SK-N-SH (cell line): ENCODE measurements around the gene ZNF444. TPM values are rescaled to one million over a fixed set of nuclear protein-coding genes. Genes with fewer than 3 reads are reported as not detected.

Experiments used
- CTCF ChIA-PET: fragments of 300-600, 350-600 bp; formaldehyde crosslinking; extraction: SDS; loops from one replicate; lab custom pipeline; 2021; lab: Yijun Ruan, JAX
- POLR2A ChIA-PET: fragments of 350-600 bp; sonication (Branson Sonifier 250); formaldehyde crosslinking; extraction: SDS; loops from one replicate; lab custom pipeline; 2020; ENCODE audit warnings: antibody characterized with exemption, inconsistent platforms; lab: Yijun Ruan, JAX
- DNase-seq: peaks from one replicate; pipeline ENCODE4 v3.0.0; 2012
- H2AFZ ChIP-seq: fragments of 200-600 bp; sonication (generic); 2 replicates; pipeline ENCODE4 v1.8.1; 2016; ENCODE audit warnings: antibody characterized with exemption, mild to moderate bottlenecking, low read depth
- H3F3A ChIP-seq: fragments of 200-600 bp; sonication (generic); replicated peaks from 2 replicates; pipeline ENCODE3; 2016; ENCODE audit warnings: antibody characterized with exemption, mild to moderate bottlenecking; ENCODE audit not compliant: insufficient read depth
- H3K27ac ChIP-seq, 2 experiments: fragments of 200-500 bp in 1 of 2; fragments of 200-600 bp in 1 of 2; sonication (Bioruptor generic) in 1 of 2; sonication (generic), shearing (Covaris generic) in 1 of 2; 2 replicates each; pipeline versions ENCODE4 v1.5.1 to v1.6.1; 2014 to 2016; ENCODE audit warnings: low read depth in 2 of 2, inconsistent platforms in 1 of 2, low read length in 1 of 2, mild to moderate bottlenecking in 1 of 2, mixed read lengths in 1 of 2
- H3K27me3 ChIP-seq: fragments of 200-600 bp; sonication (generic), shearing (Covaris generic); 2 replicates; pipeline ENCODE4 v1.6.1; 2016; ENCODE audit warnings: mixed run types; ENCODE audit not compliant: insufficient read depth
- H3K36me3 ChIP-seq, 2 experiments: fragments of 200-500 bp in 1 of 2; fragments of 200-600 bp in 1 of 2; sonication (Bioruptor generic) in 1 of 2; sonication (generic) in 1 of 2; replicated peaks in 1 of 2; 2 replicates each; pipeline versions ENCODE3 to v1.5.1; 2014 to 2016; ENCODE audit warnings: low read length in 1 of 2, mild to moderate bottlenecking in 1 of 2; ENCODE audit not compliant: insufficient read depth in 2 of 2, control insufficient read depth in 1 of 2
- H3K4me1 ChIP-seq, 2 experiments: fragments of 200-500 bp in 1 of 2; fragments of 200-600 bp in 1 of 2; sonication (Bioruptor generic) in 1 of 2; sonication (generic), shearing (Covaris generic) in 1 of 2; 2 replicates each; pipeline versions ENCODE4 v1.5.1 to v1.6.1; 2014 to 2016; ENCODE audit warnings: low read depth in 1 of 2, low read length in 1 of 2, mixed run types in 1 of 2; ENCODE audit not compliant: insufficient read depth in 2 of 2, control insufficient read depth in 1 of 2
- H3K4me2 ChIP-seq: fragments of 200-600 bp; sonication (generic), shearing (Covaris generic); 2 replicates; pipeline ENCODE4 v1.6.1; 2017; ENCODE audit warnings: mixed run types
- H3K4me3 ChIP-seq, 2 experiments: fragments of 200-500 bp in 1 of 2; fragments of 200-600 bp in 1 of 2; sonication (Bioruptor generic) in 1 of 2; sonication (generic), shearing (Covaris generic) in 1 of 2; 2 replicates each; pipeline versions ENCODE4 v1.5.1 to v1.8.1; 2014 to 2016; ENCODE audit warnings: low read depth in 2 of 2, inconsistent platforms in 1 of 2, low read length in 1 of 2, mild to moderate bottlenecking in 1 of 2, mixed read lengths in 1 of 2, moderate library complexity in 1 of 2
- H3K79me2 ChIP-seq: fragments of 200-600 bp; sonication (generic); 2 replicates; pipeline ENCODE4 v1.8.1; 2017; ENCODE audit warnings: mild to moderate bottlenecking; ENCODE audit not compliant: insufficient read depth
- H3K9ac ChIP-seq: fragments of 200-600 bp; sonication (generic); 2 replicates; pipeline ENCODE4 v1.6.1; 2017; ENCODE audit warnings: mixed run types
- H3K9me2 ChIP-seq: fragments of 200-600 bp; sonication (generic); 2 replicates; pipeline ENCODE4 v1.6.1; 2017; ENCODE audit warnings: mixed run types
- H3K9me3 ChIP-seq: fragments of 200-600 bp; sonication (generic); 2 replicates; pipeline ENCODE4 v1.6.1; 2017; ENCODE audit warnings: mixed run types, mild to moderate bottlenecking, moderate library complexity
- H4K20me1 ChIP-seq: fragments of 200-600 bp; sonication (generic); 2 replicates; pipeline ENCODE4 v1.6.1; 2017; ENCODE audit warnings: mild to moderate bottlenecking, mixed run types; ENCODE audit not compliant: insufficient read depth
- CTCF ChIP-seq: fragments of 200-600 bp; sonication (generic); IDR thresholded peaks from 2 replicates; pipeline ENCODE4 v1.6.1; 2017; ENCODE audit warnings: antibody characterized with exemption, mild to moderate bottlenecking, moderate library complexity
- ELF1 ChIP-seq: IDR thresholded peaks from 2 replicates; pipeline ENCODE4 v1.4.0; 2012
- FOSL2 ChIP-seq: IDR thresholded peaks from 2 replicates; pipeline ENCODE4 v1.4.0; 2012; ENCODE audit warnings: low read depth, mild to moderate bottlenecking, moderate library complexity, borderline replicate concordance
- FOXJ3 ChIP-seq: sonication (generic); formaldehyde crosslinking; IDR thresholded peaks from 2 replicates; pipeline ENCODE4 v1.5.1; 2020; ENCODE audit warnings: mild to moderate bottlenecking, missing genetic modification reagents
- GATA2 ChIP-seq: sonication (generic); formaldehyde crosslinking; IDR thresholded peaks from 2 replicates; pipeline ENCODE4 v1.5.0; 2020; ENCODE audit warnings: mild to moderate bottlenecking, missing genetic modification reagents
- MAX ChIP-seq: IDR thresholded peaks from 2 replicates; pipeline ENCODE4 v1.4.0; 2012; ENCODE audit warnings: low read depth
- MEF2A ChIP-seq: IDR thresholded peaks from 2 replicates; pipeline ENCODE4 v1.4.0; 2012; ENCODE audit warnings: low read depth, borderline replicate concordance
- MXI1 ChIP-seq: IDR thresholded peaks from 2 replicates; pipeline ENCODE4 v1.6.1; 2012; ENCODE audit warnings: mild to moderate bottlenecking, low read depth, low read length, improper control_type of control experiment
- RAD21 ChIP-seq: IDR thresholded peaks from 2 replicates; pipeline ENCODE4 v1.6.1; 2012; ENCODE audit warnings: mild to moderate bottlenecking, low read length
- SMC3 ChIP-seq: IDR thresholded peaks from 2 replicates; pipeline ENCODE4 v1.6.1; 2012; ENCODE audit warnings: low read depth, low read length, improper control_type of control experiment
- USF2 ChIP-seq: fragments of 150-350 bp; IDR thresholded peaks from 2 replicates; pipeline ENCODE4 v1.6.1; 2017; ENCODE audit warnings: antibody characterized with exemption, low read length, low read depth, borderline replicate concordance
- YY1 ChIP-seq: IDR thresholded peaks from 2 replicates; pipeline ENCODE4 v1.4.0; 2012; ENCODE audit warnings: low read depth, mild to moderate bottlenecking
- ZBTB33 ChIP-seq: IDR thresholded peaks from 2 replicates; pipeline ENCODE4 v1.4.0; 2012; ENCODE audit warnings: low read depth, borderline replicate concordance
- WGBS: methylation state at CpG from one replicate; pipeline ENCODE4 v1.1.6; 2017; ENCODE audit warnings: low lambda C conversion rate; 5-methylcytosine and 5-hydroxymethylcytosine counted together
- polyA plus RNA-seq, 3 experiments: library from polyadenylated mRNA; depleted of rRNA; stranded (reverse); fragments of >200 nt; gene quantifications; 2 replicates each; pipeline ENCODE4 v1.2.3, GENCODE V29; 2012

Gene ZNF444
- polyA plus RNA-seq, 1 of the 3 experiments (the other 2 are of a cell fraction): 23.2 TPM

DNA sequence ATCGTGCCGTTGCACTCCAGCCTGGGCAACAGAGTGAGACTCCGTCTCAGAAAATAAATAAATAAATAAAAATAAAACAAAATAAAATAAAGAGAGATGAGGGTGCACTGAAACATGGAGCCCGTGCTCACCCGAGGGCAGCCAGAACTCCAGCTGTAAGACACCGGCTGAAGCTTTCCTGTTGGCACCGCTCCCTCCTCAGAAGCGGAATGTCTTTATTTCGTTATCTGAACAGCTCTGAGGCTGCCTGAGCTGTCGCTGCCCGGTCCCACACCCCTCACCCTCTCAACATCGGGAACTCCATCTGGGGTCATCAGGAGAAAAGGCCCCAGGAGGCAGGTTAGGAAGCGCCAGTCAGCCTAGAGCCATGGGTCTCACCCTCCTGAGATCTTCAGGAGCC is 44.4 kb upstream of the ZNF444 start:
- WGBS: 97% methylated on average over 13 of the region's 13 CpGs
- peaks cover 3 to 31% of the 10 kb centered on the region in 2 experiments for H3K36me3 ChIP-seq

DNA sequence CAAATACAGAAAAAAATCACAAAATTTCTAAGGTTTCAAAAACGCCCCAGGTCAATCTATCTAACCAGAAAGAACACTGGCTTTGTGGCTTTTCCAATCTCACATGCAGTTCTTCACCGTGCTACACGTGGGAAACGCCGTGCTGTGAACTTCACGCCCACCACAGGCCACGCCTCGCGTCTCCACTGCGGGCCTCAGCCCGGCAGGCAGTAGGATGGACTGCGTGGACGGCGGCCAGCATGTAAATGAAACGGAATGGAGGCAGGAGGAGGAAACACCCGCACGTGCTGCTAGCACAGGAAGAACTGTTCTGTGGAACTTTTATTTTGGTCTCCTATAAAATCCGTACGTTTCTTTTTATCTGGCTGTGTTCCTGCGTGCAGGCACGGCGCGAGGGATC is 43.8 kb upstream of the ZNF444 start:
- Histone ChIP-seq H4K20me1 (peaks cover 57% of the 10 kb centered on the region), H2AFZ (no peak overlapping the region), H3K36me3 (peaks cover 3 to 37% of the 10 kb centered on the region in 2 experiments), H3K27me3 (no peaks in the 10 kb centered on the region), H3K79me2 (peaks cover 57% of the 10 kb centered on the region), H3K9ac (no peak overlapping the region), H3K4me2 (no peak overlapping the region), H3K4me1 (no peaks in the 10 kb centered on the region; a peak in 1 of 4 replicates), H3K27ac (no peak overlapping the region), H3K9me2 (no peaks in the 10 kb centered on the region), H3F3A (no peaks in the 10 kb centered on the region), H3K4me3 (no peak overlapping the region), H3K9me3 (no peaks in the 10 kb centered on the region)
- POLR2A ChIA-PET: no interaction called here
- no peak for DNase-seq
- CTCF ChIA-PET: interaction anchor here (1.2 to 1.6 kb wide), 3 partner anchors 16 to 75 kb away, joined by 3 to 6 read pairs (median 5); no protein-coding TSS in a partner anchor
- WGBS: 95% methylated on average over 23 of the region's 23 CpGs
- TF ChIP-seq USF2: no peak
- TF ChIP-seq ELF1: no peak
- no peak for TF ChIP-seq MXI1
- TF ChIP-seq RAD21: no peak
- no peak for TF ChIP-seq MAX
- no peak for TF ChIP-seq ZBTB33
- TF ChIP-seq SMC3: no peak
- TF ChIP-seq CTCF: no peak

More for the DNA sequence above, 44.4 kb upstream of the ZNF444 start:
- Histone ChIP-seq H3K4me3 (no peak overlapping the region), H2AFZ (no peak overlapping the region), H3K9ac (no peak overlapping the region), H3K27ac (no peak overlapping the region), H3K9me3 (no peaks in the 10 kb centered on the region), H3F3A (no peaks in the 10 kb centered on the region), H3K79me2 (peaks cover 57% of the 10 kb centered on the region), H3K4me1 (no peaks in the 10 kb centered on the region; a peak in 1 of 4 replicates), H3K9me2 (no peaks in the 10 kb centered on the region), H3K4me2 (no peak overlapping the region), H4K20me1 (peaks cover 58% of the 10 kb centered on the region), H3K27me3 (no peaks in the 10 kb centered on the region)
- ChIA-PET CTCF (interaction anchor here (1.2 to 1.6 kb wide), 3 partner anchors 16 to 75 kb away, joined by 3 to 6 read pairs (median 5); no protein-coding TSS in a partner anchor), POLR2A (no interaction called here)
- TF ChIP-seq CTCF: no peak
- no peak for TF ChIP-seq YY1
- TF ChIP-seq FOXJ3: no peak
- TF ChIP-seq MEF2A: no peak
- no peak for TF ChIP-seq GATA2 (CRISPR knock-in tag)
- TF ChIP-seq FOSL2: no peak
- no peak for TF ChIP-seq ZBTB33
- no peak for DNase-seq
